Measurements from ENCODE around the gene TRMU.

TRMU gene, protein sequence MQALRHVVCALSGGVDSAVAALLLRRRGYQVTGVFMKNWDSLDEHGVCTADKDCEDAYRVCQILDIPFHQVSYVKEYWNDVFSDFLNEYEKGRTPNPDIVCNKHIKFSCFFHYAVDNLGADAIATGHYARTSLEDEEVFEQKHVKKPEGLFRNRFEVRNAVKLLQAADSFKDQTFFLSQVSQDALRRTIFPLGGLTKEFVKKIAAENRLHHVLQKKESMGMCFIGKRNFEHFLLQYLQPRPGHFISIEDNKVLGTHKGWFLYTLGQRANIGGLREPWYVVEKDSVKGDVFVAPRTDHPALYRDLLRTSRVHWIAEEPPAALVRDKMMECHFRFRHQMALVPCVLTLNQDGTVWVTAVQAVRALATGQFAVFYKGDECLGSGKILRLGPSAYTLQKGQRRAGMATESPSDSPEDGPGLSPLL

DNA sequence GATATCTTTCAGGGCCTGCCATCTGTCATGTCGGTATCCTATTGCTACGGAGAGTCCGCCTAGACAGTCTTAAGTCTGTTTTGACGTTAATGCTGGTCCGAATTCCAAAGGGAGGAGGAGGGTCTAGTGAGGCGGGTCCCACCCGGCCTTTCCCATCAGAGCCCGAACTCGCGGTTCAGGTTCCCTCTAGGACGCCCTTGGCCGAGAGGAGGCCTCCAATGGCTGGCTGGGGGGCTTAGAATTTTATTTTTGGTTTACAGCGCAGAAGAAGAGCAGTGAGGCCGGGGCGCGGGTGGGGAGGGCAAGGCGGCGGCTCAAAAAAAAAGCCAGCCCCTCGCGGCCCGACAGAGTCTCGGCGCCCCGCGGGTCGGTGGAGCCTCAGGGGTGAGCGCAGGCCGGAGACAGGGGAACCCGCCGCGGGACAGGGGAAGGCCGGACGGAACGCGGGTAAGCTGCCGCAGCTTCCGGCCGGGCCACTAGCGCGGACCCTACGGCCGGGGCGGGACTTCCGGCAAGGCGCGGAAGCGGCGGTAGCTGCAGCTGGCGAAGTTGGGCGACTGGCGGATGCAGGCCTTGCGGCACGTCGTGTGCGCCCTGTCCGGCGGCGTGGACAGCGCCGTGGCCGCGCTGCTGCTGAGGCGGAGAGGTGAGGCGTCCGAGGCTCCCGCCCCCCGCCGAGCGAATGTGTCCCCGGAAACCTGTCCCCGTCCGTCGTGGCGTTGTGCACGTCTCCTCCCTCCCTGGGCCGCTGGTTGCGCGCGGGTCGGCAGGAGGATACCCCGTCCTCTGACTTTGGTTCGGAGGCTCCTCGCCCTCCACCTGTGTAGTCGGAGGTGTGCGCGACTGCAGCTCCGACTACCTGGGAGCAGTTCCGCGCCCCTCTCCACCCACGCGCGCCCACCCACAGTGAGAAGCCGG lies at the start of gene TRMU:
Gene TRMU, plus strand, starts transcription at position 514 of the 918 bp plus-strand sequence. Its CDS starts 51 bp downstream, at position 565.
- peak; percentile 47 for DNase-seq

DNA sequence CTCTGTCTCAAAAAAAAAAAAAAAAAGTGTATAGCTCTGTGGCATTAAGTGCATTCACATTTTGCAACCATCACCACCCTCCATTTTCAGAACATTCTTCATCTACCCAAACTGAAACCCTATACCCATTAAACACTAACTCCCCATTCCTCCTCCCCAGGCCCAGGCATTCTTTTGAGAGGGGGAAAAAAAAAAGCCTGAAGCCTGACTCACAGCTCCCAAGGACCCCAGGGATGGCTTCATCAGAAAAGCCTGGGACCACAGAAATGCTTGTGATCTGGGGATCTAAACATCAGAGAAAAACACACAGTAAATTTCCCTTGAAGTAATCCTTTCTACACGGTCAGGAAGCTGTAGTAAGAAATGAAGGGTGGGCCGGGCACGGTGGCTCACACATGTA lies 49.5 kb upstream of the TRMU start:
- DNase-seq, result no peak

DNA sequence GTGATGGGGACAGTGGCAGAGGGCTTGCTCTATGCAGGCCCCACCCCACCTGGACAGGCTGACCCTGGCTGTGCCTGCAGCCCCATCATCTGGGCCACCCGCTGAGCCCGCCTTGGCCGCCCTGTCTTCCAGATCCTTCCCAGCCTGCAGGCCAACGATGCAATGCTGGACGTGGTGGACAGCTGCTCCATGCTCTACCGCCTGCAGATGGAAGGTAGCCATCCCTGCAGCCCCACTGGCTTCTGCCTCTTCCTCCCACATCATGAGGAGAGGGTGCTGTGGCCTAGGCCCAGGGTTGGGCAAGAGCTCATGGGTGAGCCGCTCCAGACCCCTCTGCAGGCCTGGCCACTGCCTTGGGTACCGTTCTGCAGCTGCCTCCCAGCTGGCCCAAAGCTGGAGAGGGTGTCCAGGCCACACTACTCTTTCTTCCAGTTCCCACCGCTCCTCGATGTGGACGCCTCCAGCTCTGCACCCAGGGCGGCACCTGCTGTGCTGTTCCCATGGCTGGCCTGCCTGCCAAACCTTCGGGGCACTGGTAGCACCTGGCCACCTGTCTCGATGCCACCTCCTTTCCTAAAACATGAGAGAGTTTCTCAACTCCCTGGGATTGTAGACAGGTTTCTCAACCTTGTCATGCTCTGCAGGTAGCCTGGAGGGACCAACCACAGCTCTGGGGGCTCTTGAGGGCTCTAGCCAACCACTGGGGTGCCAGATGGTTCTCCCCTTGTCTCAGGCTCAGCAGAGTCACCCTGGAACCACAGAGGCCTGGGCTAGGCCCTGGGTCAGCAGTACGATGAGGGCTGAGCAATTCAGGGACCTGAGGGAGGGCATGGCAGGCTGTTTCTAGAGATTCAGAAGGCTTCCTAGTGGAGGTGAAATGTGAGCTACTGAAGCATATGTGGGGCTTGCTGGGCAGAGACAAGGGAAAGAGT lies 48.3 kb upstream of the TRMU start:
- DNase-seq, result no peak

DNA sequence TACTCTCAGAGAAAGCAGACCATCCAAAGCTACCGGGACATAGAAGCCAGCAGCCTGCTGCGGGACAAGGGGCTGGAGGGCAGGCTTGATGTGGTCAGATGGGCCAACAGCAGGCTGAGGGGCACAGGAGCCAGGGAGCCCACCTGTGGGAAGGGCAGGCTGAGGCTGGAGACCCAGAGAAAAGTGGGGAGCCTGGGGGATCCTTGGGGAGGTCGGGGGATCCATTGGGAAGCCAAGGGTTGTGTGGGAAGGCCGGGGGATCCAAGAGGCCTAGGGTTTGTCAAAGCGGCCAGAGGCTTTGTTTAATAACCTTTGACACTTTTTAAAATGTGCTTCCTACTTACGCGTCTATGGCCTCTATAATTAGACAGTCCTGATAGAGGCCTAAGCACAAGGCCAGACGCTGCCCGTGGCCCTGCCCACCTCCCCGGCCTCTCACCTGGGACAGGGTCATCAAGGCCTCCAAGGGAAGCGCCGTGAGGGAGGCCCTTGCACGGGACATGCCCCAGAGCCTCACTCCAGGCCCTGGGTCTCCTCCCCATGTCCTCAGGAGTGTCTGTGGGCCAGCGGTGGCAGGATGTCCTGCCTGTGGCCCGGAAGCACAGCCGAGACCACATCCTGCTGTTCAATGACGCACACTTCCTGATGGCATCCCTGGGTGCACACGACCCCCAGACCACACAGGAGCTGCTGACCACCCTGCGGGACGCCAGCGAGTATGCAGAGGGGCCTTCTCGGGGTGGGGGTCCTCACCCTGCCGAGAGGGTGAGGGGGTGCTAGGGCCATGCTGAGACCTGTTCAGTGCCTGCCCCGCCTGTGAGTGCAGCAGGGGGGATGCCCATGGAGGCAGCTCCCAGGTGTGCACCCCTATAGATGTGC lies 47.4 kb upstream of the TRMU start:
- no peak for DNase-seq

DNA sequence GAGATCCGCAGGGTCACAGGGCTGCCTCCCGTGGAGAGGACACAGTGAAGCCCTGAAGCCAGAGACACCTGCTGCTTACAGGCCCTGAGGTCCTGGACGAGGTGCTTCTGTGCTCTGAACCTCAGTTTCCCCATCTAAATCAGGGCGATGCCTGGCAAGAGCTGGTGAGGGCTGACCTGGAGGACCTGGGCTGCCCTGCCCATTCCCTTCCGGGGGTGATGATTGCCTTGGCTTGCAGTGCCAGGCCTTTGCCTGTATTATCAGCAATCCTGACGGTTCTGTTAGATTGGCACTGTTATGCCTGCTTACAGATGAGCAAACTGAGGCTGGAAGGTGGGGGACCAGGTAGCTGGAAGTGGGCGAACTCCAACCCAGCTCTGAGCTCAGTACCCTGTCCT lies 46.7 kb upstream of the TRMU start:
- no peak for DNase-seq

DNA sequence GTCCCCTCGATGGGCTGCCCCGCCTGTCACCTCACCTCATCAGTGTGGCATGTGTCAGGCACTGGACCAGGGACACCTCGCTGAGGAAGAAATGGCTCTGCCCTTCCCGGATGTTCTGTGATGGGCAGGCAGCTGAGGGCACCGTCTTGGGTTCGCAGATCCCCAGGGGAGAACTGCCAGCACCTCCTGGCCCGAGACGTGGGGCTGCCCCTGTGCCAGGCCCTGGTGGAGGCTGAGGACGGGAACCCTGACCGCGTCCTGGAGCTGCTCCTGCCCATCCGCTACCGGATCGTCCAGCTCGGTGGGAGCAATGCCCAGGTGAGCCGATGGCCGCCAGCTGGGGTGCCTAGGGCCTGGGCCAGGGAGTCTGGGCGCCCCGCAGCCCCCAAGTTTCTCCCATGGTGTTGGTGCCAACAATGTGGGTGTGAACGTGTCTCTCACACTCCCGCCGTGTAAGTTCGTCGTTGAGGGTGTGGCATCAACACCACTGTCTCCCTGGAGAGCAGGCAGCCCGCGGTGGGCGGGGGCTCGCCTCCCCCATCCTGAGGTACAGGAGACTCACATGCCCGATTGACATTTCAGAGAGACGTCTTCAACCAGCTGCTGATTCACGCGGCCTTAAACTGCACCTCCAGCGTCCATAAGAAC lies 46.1 kb upstream of the TRMU start:
- no peak for DNase-seq

DNA sequence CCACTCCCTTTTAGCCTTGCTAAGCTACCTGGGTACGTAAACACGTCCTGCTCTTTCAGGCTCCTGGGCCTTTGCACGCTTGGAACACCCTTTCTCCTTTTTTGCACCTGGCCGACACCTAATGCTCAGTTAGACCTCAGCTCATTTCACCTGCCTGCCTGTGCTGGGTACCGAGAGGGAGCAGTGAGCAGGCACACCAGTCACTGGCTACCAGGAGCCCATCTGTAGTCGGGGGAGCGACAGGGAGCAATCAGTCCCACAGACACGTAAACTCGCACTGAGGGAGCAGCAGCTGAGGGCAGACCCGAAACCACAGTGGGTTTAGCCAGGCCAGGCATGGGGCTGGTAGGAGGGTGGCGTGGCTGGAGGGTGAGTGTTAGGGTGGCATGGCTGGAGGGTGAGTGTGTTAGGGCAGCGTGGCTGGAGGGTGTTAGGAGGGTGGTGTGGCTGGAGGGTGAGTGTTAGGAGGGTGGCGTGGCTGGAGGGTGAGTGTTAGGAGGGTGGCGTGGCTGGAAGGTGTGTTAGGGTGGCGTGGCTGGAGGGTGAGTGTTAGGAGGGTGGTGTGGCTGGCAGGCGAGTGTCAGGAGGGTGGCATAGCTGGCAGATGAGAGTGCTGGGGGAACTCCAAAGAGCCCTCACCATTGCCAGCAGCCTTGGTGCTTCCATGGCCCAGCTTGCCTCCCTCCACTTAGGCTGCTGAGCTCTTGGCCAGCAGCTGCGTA lies 45.2 kb upstream of the TRMU start:
- no peak for DNase-seq

DNA sequence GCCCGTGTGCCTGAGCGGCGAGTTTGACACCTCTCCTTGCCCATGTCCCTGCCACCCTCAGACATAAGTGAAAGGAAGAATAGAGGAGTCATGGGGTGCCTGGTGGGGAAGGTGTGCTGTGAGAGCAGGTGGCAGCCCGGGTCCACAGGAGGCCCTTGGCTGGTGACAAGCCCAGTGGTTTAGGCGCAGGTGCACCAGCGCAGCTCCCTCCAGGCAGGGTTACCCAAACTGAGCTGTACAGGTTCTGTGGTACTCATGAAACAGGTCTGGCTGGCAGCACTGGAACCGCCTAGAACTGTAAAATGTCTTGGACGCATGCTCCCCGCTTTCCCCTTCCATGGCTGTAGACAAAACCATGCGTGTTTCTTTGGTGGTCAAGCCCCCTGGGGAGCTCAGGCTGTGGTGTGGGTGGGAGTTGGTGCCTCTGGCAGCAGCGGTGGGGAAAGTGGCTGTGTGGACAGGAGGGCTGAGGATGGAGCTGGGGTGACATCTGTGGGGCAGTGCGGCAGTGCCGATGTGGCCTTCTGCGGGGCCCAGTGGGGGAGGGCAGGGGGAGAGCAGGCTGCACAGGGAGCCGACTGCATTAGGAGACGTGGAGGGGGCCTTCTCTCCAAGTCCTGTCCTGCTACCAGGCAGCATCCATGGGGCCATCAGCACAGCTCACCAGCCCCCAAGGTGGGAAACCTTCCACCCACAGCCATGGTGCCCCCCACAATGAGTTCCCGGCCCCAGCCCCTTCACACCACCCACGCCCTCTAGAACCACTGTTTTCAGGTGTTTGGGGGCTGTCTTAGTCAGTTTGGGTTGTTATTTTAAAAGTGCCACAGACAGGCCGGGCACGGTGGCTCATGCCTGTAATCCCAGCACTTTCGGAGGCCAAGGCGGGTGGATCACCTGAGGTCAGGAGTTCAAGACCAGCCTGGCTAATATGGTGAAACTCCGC lies 44.4 kb upstream of the TRMU start:
- DNase-seq, result no peak

DNA sequence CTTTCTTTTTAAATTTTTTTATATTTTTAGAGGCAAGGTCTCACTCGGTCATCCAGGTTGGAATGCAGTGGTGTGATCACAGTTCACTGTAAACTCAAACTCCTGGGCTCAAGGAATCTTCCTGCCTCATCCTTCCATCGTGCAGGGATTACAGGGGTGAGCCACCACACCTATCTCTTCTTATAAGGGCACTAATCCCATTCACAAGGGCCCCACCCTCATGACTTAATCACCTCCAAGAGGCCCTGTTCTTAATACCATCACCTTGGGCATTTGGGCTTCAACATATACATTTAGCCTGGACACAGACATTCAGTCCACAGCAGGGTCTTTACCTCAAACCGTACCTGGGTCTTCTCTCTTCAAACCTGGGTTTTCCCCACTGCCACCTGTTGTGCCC lies 43.3 kb upstream of the TRMU start:
- DNase-seq, result no peak

DNA sequence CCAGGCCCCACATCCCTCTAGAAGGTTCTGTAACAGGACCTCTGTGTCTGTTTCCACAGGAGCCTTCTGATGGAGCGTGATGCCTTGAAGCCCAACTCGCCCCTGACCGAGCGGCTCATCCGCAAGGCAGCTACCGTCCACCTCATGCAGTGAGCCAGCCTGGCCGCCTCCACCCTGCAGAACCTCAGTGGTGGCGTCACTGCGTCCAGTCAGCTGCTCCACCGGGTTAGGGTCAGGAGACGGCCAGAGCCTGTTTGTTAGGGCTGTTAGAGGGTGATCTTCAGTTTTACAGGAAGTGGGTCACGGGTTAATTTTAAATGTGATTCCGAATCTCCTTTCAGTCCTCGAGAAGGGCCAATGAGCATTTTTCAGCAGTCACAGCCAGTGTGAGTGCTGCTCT lies 42.8 kb upstream of the TRMU start:
- DNase-seq, result no peak

DNA sequence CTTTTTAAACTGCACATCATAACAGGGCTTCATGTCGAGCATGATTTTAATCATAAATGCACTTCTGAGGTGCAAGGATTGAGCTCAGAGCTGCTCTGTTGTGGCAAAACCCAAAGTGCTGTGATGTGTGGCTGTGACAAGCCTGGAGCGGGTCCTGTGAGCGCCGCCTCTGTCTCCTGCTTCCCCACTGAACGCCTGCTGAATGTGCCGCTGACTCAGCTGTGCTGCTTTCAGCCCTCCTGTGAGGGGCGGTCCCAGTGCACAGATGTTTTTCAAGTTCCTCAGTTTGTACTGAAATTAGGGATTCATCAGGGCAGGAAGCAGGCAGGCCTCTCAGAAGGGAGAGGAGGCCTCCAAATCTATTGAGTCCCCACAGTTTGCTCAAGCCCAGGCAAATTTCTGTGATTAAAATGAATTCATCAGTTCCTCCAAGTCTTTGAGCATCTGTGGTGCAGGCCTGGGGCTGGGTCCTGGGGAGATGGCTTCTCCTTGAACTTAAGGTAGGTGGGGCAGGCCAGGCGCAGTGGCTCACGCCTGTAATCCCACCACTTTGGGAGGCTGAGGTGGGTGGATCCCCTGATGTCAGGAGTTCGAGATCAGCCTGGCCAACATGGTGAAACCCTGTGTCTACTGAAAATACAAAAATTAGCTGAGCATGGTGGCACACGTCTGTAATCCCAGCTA lies 41.8 kb upstream of the TRMU start:
- DNase-seq, result no peak

DNA sequence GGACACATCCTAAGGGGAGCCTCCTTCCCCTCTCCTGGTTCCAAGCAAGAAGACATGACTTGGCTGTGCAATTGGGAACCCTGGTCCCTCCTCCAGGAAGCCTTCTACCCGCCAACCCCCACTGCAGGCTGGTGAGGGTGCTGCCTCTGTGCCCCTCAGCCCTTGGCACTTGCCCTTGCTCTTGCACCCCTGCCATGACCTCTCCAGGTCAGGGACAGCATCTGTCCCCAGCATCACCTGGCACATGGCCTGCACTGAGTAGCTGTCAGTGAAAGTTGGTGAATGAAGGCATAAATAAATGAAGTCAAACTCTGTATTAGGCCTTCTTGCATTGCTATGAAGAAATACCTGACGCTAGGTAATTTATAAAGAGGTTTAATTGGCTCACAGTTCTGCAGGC lies 40.7 kb upstream of the TRMU start:
- no peak for DNase-seq

DNA sequence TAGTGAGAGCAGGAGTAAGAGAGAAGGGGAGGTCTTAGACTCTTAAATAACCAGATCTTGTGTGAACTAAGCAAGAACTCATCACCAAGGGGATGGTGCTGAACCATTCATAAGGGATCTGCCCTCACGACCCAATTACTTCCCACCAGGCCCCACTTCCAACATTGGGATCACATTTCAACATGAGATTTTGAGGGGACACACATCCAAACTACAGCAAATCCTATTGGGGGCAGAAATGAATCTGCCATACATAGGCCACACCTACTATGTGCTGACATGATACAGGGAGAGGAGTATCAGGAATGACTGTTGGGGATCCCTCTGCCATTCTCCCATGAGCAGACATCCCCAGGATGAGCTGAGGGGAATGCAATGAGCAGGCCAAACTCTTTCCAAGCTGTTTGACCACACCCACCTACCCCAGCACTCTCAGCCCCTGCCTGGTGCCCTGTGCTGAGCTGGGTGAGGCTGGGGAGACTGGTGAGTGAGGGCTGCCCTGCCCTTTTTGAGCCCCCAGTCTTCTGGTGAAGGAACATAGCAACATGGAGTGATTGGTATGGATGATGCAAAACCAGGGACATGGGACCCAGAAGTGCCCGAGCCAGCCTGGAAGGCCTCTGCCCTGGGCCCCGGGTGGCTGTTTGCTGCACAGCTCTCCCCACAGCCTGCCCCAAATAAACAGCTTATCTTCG lies 40.1 kb upstream of the TRMU start:
- DNase-seq, result no peak

DNA sequence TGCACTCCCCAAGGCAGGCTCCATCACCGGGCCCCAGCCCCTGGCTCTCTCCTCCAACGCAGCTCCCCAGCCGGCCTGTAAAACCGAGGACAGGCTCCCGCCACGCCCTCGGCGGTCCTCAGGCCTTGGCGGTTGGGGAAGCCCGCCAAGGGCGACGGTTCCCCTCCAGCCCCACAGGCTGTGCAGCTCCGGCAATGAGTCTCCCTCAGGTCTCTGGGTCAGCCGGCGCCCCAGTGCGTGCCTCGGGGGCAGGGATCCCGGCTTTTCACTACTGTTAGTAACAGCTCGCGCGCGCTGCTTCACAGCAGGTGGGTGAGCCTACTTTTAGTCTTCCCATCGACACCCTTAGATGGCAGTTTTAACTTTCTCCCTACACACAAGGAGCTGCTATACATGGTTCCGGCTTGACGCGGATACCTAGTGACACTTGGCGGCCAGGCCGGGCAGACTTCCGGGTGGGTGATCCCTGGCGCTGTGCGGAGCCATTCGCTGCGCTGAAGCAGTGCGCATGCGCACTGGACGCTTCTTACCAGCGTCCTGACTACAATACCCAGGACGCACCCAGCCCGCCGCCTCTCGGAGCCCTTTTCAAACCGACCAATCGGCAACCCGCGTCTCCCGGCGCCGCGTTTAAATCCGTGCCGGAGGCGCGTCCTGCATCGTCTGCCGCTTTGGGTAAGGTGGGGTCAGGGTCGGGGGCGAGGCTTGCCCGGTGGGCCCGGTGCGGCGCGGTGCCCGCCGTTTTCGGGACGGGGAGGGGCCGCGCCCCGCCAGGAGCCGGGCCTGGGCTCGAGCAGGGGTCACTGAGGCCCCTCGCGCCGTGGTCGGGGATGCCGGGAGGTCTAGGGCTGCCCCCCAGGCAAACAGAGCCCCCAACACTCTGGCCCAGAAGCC lies 39.0 kb upstream of the TRMU start, which contains the start of gene GTSE1:
Gene GTSE1, plus strand, starts transcription at position 614 of the 894 bp plus-strand sequence. CDS start 531 bp downstream, outside the sequence.
- DNase-seq, result peak; percentile 93

DNA sequence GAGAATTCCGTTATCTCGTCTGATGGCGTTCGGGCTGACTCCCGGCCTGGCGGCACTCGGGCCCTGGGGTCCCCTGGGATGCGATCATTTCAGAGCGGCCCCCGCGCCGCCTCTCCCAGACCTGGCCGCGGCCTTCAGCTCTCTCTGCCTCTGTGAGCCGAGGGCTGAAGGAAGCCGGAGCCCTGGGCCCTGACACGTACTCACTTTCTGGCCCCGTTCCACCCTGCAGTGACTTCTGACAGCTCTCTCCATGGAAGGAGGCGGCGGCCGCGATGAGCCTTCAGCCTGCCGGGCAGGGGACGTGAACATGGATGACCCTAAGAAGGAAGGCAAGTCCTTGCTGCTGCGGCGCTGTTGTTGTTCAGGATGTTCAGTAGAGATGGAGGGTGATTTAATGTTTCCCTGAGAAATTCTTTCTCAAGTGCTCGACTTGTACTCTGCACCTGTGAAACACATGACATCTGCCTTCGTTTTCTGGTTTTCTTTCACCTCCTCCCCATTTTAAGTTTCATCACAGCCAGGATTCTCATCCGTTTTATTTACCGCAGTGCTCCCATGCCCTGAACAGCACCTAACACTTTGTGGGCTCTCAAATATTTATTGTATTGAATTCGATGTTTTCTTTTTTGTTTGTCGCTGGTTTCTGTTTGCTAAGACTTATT lies 38.2 kb upstream of the TRMU start:
- no peak for DNase-seq

DNA sequence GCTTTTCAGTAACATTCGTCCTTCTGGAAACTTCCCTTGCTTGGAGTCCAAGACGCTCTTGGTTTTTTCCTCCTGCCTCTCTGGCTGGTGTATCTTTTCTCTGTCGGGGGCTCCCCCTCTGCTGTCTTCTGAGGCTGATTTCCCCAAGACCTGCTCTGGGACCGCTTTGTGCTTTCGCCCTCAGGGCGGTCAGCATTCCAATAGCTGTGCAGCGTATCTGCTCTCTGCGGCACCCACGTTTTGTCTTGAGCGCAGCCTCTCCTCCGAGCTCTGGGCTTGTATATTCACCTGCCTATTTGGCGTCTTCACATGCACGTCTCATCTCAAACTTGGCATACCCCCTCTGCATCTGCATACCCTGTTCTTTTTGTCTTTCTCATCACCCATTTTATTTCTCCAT lies 36.4 kb upstream of the TRMU start:
- DNase-seq, result no peak

All from NCI-H510A (cell line).